GM18867 (cell line): ENCODE results near the gene CYTH2.

ENCODE experiments used
- ATAC-seq: cut with Tn5 transposase; IDR thresholded peaks from one replicate; pipeline ENCODE4 v1.9.1; 2021; ENCODE audit warnings: mild to moderate bottlenecking, moderate library complexity; ENCODE audit not compliant: unreplicated experiment

Gene CYTH2

GRCh38 chr19:48469289-48469881, at the start of gene CYTH2:
CYTH2 (plus strand) TSS chr19:48469369; CDS start chr19:48469508, 139 bp downstream.
- ATAC-seq = peak; percentile 21

- no peak for ATAC-seq
Measured at GRCh38 chr19:48421548-48421947, 47.6 kb upstream of the CYTH2 start.

GRCh38 chr19:48424694-48425219, 44.4 kb upstream of the CYTH2 start:
- no peak for ATAC-seq

- ATAC-seq = no peak
Measured at GRCh38 chr19:48428670-48429069, 40.5 kb upstream of the CYTH2 start.

- ATAC-seq = no peak
Measured at GRCh38 chr19:48433337-48433736, 35.8 kb upstream of the CYTH2 start.

GRCh38 chr19:48436586-48436985, 32.6 kb upstream of the CYTH2 start:
- ATAC-seq = no peak

- ATAC-seq = no peak
Measured at GRCh38 chr19:48441360-48442050, 27.7 kb upstream of the CYTH2 start.

- no peak for ATAC-seq
Measured at GRCh38 chr19:48442116-48443035, 26.8 kb upstream of the CYTH2 start.

GRCh38 chr19:48443256-48443655, 25.9 kb upstream of the CYTH2 start:
- no peak for ATAC-seq

GRCh38 chr19:48443731-48444128, 25.4 kb upstream of the CYTH2 start:
- ATAC-seq = no peak

- no peak for ATAC-seq
Measured at GRCh38 chr19:48444129-48444935, 24.8 kb upstream of the CYTH2 start.

- no peak for ATAC-seq
Measured at GRCh38 chr19:48444936-48445200, 24.3 kb upstream of the CYTH2 start.

GRCh38 chr19:48445256-48445605, 23.9 kb upstream of the CYTH2 start:
- ATAC-seq = peak; percentile 26

GRCh38 chr19:48445606-48446481, 23.3 kb upstream of the CYTH2 start, which contains the start of gene GRWD1:
GRWD1 (plus strand) TSS chr19:48445983; CDS start chr19:48446006, 23 bp downstream.
- ATAC-seq = peak; percentile 86

- ATAC-seq = no peak
Measured at GRCh38 chr19:48446579-48446978, 22.6 kb upstream of the CYTH2 start.

- ATAC-seq = no peak
Measured at GRCh38 chr19:48448563-48448962, 20.6 kb upstream of the CYTH2 start.

GRCh38 chr19:48450441-48450840, 18.7 kb upstream of the CYTH2 start:
- no peak for ATAC-seq

GRCh38 chr19:48450863-48451262, 18.3 kb upstream of the CYTH2 start:
- no peak for ATAC-seq

- ATAC-seq = no peak
Measured at GRCh38 chr19:48451624-48452023, 17.5 kb upstream of the CYTH2 start.
